ENCODE data around the gene FGF2.
"Not testable (repeated sequence)": the region's sequence is repeated elsewhere in the genome, so short reads cannot be mapped to it uniquely, and the experiment has no call there.

FGF2 gene

GRCh38 chr4:122921971-122922876, 95.6 kb downstream of the FGF2 start, which contains the start of gene NUDT6:
TSS of gene NUDT6 (minus strand) at chr4:122922597. CDS start at chr4:122922572, 25 bp downstream.
- H3K27ac ChIP-seq = peak within 1 kb of the TSS; percentile 32 to 75
- DNase-seq (ENCODE audit: low spot score) = peak; percentile 76
- no peak for TF ChIP-seq CTCF (IDR thresholded peaks at IDR 0.05)
- H3K4me3 ChIP-seq = peak within 1 kb of the TSS; percentile 80

- H3K4me3 ChIP-seq = peak overlapping the region; percentile 80
- H3K27ac ChIP-seq = peak overlapping the region; percentile 16 to 75
- no peak for TF ChIP-seq CTCF (IDR thresholded peaks at IDR 0.05)
- DNase-seq (ENCODE audit: low spot score) = peak; percentile 86
These were observed 96.4 kb downstream of the FGF2 start for GRCh38 chr4:122922877-122923511.

GRCh38 chr4:122928930-122929329, 102.3 kb downstream of the FGF2 start:
- TF ChIP-seq CTCF (IDR thresholded peaks at IDR 0.05) = no peak
- no peak for DNase-seq (ENCODE audit: low spot score)
- H3K27ac ChIP-seq = no peak overlapping the region
- H3K4me3 ChIP-seq = no peak overlapping the region

GRCh38 chr4:122930862-122931261, 104.2 kb downstream of the FGF2 start:
- H3K27ac ChIP-seq = no peak overlapping the region
- no peak for DNase-seq (ENCODE audit: low spot score)
- H3K4me3 ChIP-seq = no peak overlapping the region
- TF ChIP-seq CTCF (IDR thresholded peaks at IDR 0.05) = peak; percentile 53

- TF ChIP-seq CTCF (IDR thresholded peaks at IDR 0.05) = no peak
- DNase-seq (ENCODE audit: low spot score) = no peak
- Histone ChIP-seq H3K4me3 (no peak overlapping the region), H3K27ac (no peak overlapping the region)
These were observed 106.1 kb downstream of the FGF2 start for GRCh38 chr4:122932763-122933162.

GRCh38 chr4:122945136-122945535, 118.5 kb downstream of the FGF2 start:
- not testable (repeated sequence) for H3K27ac ChIP-seq; H3K4me3 ChIP-seq; DNase-seq (ENCODE audit: low spot score)

- TF ChIP-seq CTCF (IDR thresholded peaks at IDR 0.05) = no peak
- no peak for DNase-seq (ENCODE audit: low spot score)
- Histone ChIP-seq H3K27ac (no peak overlapping the region), H3K4me3 (no peak overlapping the region)
These were observed 119.5 kb downstream of the FGF2 start for GRCh38 chr4:122946142-122946541.

Measured in coronary artery (tissue), 2 donors.